ENCODE measurements around the gene CST6. TPM values are rescaled to one million over a fixed set of nuclear protein-coding genes. Genes with fewer than 3 reads are reported as not detected.

The CST6 gene
- polyA plus RNA-seq, 1 donor, result not detected

DNA sequence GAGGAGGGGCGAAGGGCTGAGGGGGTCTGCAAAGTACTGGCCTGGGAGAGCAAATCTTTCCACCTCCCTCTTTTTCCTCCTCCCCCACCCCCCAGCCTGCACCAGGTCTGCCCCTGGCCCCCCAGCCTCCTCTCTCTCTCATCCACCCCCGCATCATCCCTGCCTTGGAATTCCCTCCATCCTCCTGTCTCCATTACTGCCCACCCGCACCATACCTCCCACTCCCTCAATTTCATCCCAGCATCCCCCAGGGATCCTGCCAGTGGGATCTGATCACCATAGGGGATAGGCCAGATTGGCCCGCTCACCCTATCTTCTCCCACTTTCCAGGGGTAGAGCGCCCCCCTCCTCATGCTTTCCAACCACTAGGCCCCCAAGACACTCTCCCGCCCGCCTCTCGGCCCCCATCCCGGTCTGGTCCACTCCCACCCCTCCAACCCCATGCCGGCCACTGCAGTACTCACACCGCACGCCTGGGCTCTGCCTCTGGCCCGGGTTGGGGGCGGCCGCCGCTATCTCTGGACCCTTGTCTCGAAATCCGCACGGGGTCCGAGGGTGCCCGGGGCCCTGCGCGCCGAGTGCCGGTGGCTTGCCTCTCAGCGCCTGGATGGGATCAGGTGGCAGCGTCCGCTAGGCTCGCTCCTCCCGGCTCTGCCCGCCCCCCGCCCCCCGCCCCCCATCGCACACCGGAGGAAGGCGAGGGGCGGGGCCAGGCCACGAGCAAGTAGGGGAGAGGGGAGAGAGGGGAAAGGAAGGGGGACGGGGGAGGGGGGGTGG, 36.9 kb downstream of the CST6 start, which contains the start of gene GAL3ST3:
Gene GAL3ST3, minus strand, starts transcription at position 615 of the 777 bp plus-strand sequence. CDS start 3,746 bp downstream, outside the sequence.
- no peak for DNase-seq

DNA sequence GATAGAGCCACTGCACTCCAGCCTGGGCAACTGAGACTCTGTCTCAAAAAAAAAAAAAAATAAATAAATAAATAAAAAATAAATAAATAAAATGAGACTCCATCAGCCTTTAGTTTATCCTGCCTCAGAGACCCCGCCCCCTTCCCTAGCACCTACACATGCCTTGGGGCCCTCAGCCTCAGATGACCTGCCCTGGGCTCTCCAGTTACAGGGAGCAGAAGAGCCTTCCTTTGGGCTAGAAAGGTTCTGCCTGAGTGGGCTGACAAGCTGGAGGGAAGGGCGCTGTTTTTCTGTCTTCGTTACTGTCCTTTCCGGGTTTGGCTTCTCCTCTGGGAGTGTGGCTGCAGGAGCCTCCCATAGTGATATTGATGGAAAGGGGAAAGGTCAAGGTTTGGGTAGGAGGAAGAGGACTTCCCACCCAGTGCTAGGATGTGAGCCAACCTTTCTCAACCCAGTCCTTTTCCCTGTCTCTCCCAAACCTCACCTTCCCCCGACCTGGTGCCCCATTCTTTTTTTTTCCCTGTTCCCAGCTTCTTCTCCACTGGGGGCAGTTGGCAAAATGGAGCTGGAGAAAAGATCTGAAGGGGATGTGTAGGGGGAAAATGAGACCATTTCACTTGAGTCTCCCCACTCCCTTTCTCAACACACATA, 38.9 kb downstream of the CST6 start:
- no peak for DNase-seq

DNA sequence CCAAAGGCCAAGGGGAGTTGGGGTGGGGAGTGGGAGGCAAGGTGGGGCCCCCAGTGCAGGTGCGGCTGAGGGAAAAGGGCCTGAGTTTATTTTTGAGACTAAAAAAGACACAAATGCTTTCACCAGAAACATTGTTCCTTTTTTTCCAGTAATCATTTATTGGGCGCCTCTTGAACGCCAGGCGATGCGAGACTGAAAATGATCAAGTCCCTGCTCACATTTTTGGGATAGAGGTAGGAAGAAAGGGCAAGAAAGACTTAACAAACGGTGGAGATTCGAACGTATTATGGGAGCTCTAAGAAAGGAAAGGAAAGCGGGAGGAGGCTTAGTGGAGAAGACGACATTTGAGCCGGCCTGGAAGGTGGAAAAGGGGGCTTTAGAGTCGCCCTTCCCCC, 39.6 kb downstream of the CST6 start:
- DNase-seq, result no peak

DNA sequence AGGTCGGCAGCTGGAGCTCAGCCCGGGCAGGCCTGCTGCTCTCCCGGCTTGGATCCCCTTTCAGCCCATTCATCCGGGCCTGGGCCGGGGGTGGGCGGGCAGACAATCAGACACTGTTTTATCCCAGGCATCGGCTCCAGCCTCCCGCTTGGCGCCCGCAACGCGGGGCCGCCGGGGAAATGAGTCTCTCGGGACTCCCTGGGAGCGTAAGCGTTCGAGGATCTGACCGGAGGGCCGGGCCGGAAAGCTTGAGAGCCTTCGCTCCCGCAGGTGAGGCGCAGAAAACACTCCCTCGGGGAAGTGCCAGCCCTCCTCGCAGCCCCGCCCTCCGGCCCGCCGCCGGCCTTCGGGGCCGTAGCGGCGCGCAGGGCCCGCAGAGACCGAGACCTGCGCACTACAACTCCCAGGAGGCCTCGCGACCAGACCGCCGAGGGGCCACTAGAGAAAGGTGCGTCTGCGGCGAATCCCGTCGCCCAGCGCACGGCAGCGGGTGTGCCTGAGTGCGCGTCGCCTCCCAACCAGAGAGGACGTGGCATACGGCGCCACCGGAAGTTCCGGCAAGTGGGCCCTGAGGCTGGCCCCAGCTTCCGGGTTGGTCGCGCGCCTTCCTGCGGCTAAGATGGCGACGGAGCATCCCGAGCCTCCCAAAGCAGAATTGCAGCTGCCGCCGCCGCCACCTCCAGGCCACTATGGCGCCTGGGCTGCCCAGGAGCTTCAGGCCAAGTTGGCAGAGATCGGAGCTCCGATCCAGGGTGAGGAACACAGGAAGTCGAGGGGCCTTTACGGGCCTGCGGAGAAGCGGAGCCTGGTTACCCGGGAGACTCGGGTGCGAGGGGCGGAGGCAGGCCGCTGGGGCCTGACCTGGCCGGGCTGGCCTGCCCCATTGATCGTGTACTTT, 40.2 kb downstream of the CST6 start, which contains the start of gene SF3B2:
Gene SF3B2, plus strand, starts transcription at position 599 of the 898 bp plus-strand sequence. Its CDS starts 21 bp downstream, at position 620.
- peak; percentile 98 for DNase-seq

DNA sequence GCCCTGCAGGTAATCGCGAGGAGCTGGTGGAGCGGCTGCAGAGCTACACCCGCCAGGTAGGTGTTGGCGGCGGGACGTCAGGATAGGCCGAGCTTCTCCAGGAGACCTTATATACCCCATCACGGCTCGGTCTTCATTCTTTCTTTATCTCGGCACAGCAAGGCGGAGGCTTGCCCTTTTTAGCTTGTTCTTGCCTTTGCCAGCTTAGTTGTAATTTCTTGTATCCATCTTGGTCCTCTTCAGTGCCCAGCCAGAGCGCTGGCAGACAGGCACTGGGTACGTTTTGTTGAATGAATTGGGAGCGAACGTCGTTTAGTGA, 40.8 kb downstream of the CST6 start:
- DNase-seq, result no peak

DNA sequence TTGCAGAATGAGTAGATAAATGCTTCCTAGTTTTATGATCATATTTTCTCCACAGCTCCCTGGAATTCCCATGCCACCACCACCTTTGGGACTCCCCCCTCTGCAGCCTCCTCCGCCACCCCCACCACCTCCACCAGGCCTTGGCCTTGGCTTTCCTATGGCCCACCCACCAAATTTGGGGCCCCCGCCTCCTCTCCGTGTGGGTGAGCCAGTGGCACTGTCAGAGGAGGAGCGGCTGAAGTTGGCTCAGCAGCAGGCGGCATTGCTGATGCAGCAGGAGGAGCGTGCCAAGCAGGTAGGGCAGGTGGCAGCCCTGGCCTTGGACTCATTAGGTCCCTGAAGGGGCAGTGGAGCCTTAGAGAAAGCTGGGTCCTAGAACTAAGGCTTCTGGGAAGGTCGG, 43.2 kb downstream of the CST6 start:
- DNase-seq, result no peak

DNA sequence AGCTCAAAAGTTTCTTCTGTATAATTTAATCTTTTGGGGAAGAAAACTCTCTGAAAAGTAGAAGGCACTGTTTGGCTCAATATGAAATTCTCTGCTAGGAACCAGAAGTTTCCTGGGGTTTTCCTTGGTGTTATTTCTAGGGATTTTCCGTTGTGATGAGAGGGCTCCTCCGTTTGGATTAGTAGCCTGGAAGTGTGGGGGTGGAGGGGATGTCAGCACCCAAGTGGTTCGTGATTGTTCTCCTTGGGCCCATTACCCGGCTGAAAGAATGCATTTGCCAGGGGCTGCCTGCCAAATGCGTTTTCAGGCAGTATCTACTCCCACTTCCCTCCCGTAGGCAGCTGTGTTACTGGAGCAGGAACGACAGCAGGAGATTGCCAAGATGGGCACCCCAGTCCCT, 44.7 kb downstream of the CST6 start:
- DNase-seq, result no peak

DNA sequence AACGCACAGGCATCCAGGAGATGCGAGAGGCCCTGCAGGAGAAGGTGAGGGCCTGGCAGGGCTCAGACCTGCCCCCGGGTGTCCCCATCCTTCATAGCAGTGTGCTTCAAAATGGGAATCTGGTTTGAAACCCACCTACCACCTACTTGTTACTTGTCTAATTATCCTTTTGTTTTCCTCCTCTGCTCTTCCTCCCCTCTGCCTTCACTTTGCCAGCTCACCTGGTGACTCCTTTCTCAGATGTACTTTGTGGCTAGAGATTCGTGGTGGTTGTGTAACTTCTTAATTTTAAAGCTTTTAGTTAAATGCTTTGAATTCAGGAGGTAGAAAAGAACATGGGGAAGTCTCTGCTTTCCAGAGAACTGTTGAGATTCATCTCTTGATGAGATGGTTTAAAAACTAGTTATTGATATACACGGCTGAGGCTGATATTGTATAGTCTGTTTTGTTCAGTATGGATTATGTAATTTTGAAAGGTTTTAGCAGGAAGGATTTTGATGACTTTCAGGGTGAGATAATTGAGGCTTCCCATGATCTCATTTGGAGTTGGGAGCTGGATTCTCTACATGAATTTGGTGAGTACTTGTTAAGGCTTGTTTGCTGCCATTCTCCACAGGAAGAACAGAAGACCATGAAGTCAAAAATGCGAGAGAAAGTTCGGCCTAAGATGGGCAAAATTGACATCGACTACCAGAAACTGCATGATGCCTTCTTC, 48.3 kb downstream of the CST6 start:
- no peak for DNase-seq

DNA sequence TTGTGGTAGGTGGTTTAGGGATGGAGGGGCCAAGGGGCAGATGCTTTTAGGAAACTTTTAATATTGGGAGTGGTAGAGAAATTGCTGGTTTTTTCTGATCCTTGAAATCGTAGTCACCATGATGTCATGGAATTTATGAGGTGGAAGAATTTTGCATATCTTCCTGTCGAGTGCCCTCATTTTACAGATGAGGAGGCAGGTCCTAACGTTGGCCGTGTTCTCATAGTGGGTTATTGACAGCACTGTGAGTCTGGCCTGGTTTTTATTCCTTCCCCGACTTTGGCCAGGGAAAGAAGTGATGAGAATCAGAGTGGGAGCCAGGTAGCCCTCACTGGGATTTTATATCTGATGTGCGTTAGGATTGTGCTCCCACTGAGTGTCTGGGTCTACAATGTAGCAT, 49.5 kb downstream of the CST6 start:
- no peak for DNase-seq

DNA sequence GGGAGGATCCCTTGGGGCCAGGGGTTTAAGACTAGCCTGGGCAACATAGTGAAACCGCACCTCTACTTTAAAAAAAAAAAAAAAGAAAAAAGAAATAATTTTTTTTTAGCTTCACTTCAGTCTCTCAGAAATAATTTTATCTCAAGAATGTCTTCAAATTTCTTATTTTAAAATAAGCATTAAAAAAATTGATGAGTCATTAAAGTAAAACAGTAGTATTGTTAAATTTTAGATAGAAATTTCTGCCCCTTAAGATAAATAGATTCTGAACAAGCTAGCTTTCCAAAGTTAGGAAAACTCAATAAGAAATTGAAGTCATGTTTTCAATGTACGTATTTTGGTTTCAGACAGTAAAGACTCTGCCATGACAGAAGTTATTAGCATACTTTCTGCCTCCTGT, 50.6 kb downstream of the CST6 start:
- DNase-seq, result no peak

Other genes with a start within 250 kb of the CST6 start
- gene AP5B1, start 231.0 kb upstream of the CST6 start, polyA plus RNA-seq (ENCODE audit: insufficient read length), result 2.1 TPM
- not detected for gene OVOL1, start 224.9 kb upstream of the CST6 start, polyA plus RNA-seq (ENCODE audit: insufficient read length)
- gene SNX32, start 178.0 kb upstream of the CST6 start, polyA plus RNA-seq (ENCODE audit: insufficient read length), result 1.6 TPM
- gene CFL1, start 153.8 kb upstream of the CST6 start, polyA plus RNA-seq (ENCODE audit: insufficient read length), result 626 TPM
- gene MUS81, start 151.6 kb upstream of the CST6 start, polyA plus RNA-seq (ENCODE audit: insufficient read length), result 52.3 TPM
- 87.9 TPM for gene EFEMP2, start 139.2 kb upstream of the CST6 start, polyA plus RNA-seq (ENCODE audit: insufficient read length)
- gene CTSW, start 132.2 kb upstream of the CST6 start, polyA plus RNA-seq (ENCODE audit: insufficient read length), result 0.81 TPM
- gene FIBP, start 123.5 kb upstream of the CST6 start, polyA plus RNA-seq (ENCODE audit: insufficient read length), result 59.8 TPM
- 22.2 TPM for gene CCDC85B, start 121.3 kb upstream of the CST6 start, polyA plus RNA-seq (ENCODE audit: insufficient read length)
- gene FOSL1, start 111.6 kb upstream of the CST6 start, polyA plus RNA-seq (ENCODE audit: insufficient read length), result 0.54 TPM
- gene C11orf68, start 92.9 kb upstream of the CST6 start, polyA plus RNA-seq (ENCODE audit: insufficient read length), result 36.2 TPM
- gene DRAP1, start 92.6 kb upstream of the CST6 start, polyA plus RNA-seq (ENCODE audit: insufficient read length), result 82.7 TPM
- 0.32 TPM for gene TSGA10IP, start 66.5 kb upstream of the CST6 start, polyA plus RNA-seq (ENCODE audit: insufficient read length)
- 46.2 TPM for gene SART1, start 50.3 kb upstream of the CST6 start, polyA plus RNA-seq (ENCODE audit: insufficient read length)
- gene EIF1AD, start 9.9 kb upstream of the CST6 start, polyA plus RNA-seq (ENCODE audit: insufficient read length), result 17.6 TPM
- gene BANF1, start 9.5 kb upstream of the CST6 start, polyA plus RNA-seq (ENCODE audit: insufficient read length), result 217 TPM
- 0.12 TPM for gene CATSPER1, start 14.5 kb downstream of the CST6 start, polyA plus RNA-seq (ENCODE audit: insufficient read length)
- gene GAL3ST3, start 37.2 kb downstream of the CST6 start, polyA plus RNA-seq (ENCODE audit: insufficient read length), result 0.34 TPM
- 128 TPM for gene SF3B2, start 40.4 kb downstream of the CST6 start, polyA plus RNA-seq (ENCODE audit: insufficient read length)
- gene PACS1, start 58.3 kb downstream of the CST6 start, polyA plus RNA-seq (ENCODE audit: insufficient read length), result 37.1 TPM
- 22.7 TPM for gene KLC2, start 245.7 kb downstream of the CST6 start, polyA plus RNA-seq (ENCODE audit: insufficient read length)